ENCODE results near the gene JAZF1.
"Not testable (repeated sequence)": the region's sequence is repeated elsewhere in the genome, so short reads cannot be mapped to it uniquely, and the experiment has no call there.

Gene JAZF1

DNA sequence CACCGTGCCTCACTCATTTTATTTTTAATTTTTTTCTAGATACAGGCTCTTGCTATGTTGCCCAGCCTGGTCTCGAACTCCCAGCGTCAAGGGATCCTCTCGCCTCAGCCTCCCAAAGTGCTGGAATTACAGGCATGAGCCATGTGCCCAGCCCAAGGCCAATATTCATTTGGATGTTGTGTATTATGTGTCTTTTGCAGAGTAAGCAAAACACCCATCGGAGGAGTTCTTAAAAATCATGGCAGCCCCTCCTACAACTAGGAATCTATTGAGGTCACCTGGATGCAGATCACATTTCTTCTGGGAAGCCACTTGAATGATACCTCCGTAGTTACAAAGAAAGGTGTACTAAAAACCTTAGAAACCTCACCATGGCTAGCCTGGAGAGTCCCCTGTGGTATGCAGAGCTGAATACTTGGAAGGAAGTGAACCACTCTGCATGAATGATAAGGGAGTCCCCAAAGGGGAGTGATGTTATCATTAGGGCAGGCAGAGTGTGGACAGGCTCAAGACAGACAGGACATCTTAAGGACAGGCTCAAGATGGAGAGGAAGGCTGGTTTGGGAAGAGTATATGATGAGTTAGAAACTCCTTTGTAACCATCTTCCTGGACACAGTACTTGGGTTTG lies 254.9 kb downstream of the JAZF1 start:
- H3K27ac ChIP-seq (ENCODE audit: low read depth, low read length, poor library complexity, severe bottlenecking), result peak overlapping the region; percentile 95
- no peak overlapping the region for H3K4me3 ChIP-seq (ENCODE audit: low read depth, low read length, poor library complexity, severe bottlenecking)
- H4K20me1 ChIP-seq (ENCODE audit: insufficient read depth, low read length), result no peaks in the 10 kb centered on the region
- H3K79me2 ChIP-seq (ENCODE audit: insufficient read depth, low read length), result no peaks in the 10 kb centered on the region
- no peaks in the 10 kb centered on the region for H3K9me2 ChIP-seq (ENCODE audit: low read depth, low read length)
- H3K4me2 ChIP-seq (ENCODE audit: low read length), result no peak overlapping the region
- H3K4me1 ChIP-seq (ENCODE audit: insufficient read depth, low read length, severe bottlenecking), result peaks cover 55% of the 10 kb centered on the region
- H3K9ac ChIP-seq (ENCODE audit: low read length), result no peak overlapping the region
- H3K9me3 ChIP-seq (ENCODE audit: low read length), result no peaks in the 10 kb centered on the region
- H3K36me3 ChIP-seq (ENCODE audit: insufficient read depth, low read length), result no peaks in the 10 kb centered on the region
- H2AFZ ChIP-seq (ENCODE audit: low read length), result no peak overlapping the region
- no peaks in the 10 kb centered on the region for H3F3A ChIP-seq (ENCODE audit: insufficient read depth, low read length)
- H3K27me3 ChIP-seq (ENCODE audit: insufficient read depth, low read length), result no peaks in the 10 kb centered on the region
- TF ChIP-seq EZH2 (IDR thresholded peaks at IDR 0.05; ENCODE audit: borderline replicate concordance, low read length), result no peak
- TF ChIP-seq, protein P1, sequence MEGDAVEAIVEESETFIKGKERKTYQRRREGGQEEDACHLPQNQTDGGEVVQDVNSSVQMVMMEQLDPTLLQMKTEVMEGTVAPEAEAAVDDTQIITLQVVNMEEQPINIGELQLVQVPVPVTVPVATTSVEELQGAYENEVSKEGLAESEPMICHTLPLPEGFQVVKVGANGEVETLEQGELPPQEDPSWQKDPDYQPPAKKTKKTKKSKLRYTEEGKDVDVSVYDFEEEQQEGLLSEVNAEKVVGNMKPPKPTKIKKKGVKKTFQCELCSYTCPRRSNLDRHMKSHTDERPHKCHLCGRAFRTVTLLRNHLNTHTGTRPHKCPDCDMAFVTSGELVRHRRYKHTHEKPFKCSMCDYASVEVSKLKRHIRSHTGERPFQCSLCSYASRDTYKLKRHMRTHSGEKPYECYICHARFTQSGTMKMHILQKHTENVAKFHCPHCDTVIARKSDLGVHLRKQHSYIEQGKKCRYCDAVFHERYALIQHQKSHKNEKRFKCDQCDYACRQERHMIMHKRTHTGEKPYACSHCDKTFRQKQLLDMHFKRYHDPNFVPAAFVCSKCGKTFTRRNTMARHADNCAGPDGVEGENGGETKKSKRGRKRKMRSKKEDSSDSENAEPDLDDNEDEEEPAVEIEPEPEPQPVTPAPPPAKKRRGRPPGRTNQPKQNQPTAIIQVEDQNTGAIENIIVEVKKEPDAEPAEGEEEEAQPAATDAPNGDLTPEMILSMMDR (IDR thresholded peaks at IDR 0.05; ENCODE audit: low read length), result no peak

DNA sequence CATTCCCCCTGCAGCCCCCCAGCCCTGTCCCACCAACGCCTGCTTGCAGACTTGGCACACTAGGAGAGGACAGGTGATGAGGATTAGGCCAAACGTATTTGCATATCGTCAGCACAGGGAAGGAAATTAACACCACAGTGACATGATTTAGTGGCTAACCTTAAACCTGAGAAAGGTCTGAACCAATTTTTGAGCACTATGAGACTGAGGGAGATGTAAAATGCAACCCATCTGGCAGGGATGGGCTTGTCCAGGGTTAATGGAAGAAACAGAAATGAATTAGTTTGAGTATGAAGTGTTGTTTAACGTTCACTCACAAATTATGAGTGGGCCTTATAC lies 257.0 kb downstream of the JAZF1 start:
- Histone ChIP-seq H3K79me2 (ENCODE audit: insufficient read depth, low read length) (no peaks in the 10 kb centered on the region), H3K27ac (ENCODE audit: low read depth, low read length, poor library complexity, severe bottlenecking) (peak overlapping the region; percentile 95), H3K4me1 (ENCODE audit: insufficient read depth, low read length, severe bottlenecking) (peaks cover 75% of the 10 kb centered on the region), H3K4me2 (ENCODE audit: low read length) (peak overlapping the region; percentile 70), H3K36me3 (ENCODE audit: insufficient read depth, low read length) (no peaks in the 10 kb centered on the region), H3K9me3 (ENCODE audit: low read length) (no peaks in the 10 kb centered on the region), H4K20me1 (ENCODE audit: insufficient read depth, low read length) (no peaks in the 10 kb centered on the region), H3K4me3 (ENCODE audit: low read depth, low read length, poor library complexity, severe bottlenecking) (peak overlapping the region; percentile 38), H3K9ac (ENCODE audit: low read length) (peak overlapping the region; percentile 44; the same call in 1 of the 2 replicates), H2AFZ (ENCODE audit: low read length) (no peak overlapping the region), H3K9me2 (ENCODE audit: low read depth, low read length) (no peaks in the 10 kb centered on the region), H3F3A (ENCODE audit: insufficient read depth, low read length) (no peaks in the 10 kb centered on the region), H3K27me3 (ENCODE audit: insufficient read depth, low read length) (no peaks in the 10 kb centered on the region)
- TF ChIP-seq, protein P1 (IDR thresholded peaks at IDR 0.05; ENCODE audit: low read length), result no peak
- TF ChIP-seq EZH2 (IDR thresholded peaks at IDR 0.05; ENCODE audit: borderline replicate concordance, low read length), result no peak

DNA sequence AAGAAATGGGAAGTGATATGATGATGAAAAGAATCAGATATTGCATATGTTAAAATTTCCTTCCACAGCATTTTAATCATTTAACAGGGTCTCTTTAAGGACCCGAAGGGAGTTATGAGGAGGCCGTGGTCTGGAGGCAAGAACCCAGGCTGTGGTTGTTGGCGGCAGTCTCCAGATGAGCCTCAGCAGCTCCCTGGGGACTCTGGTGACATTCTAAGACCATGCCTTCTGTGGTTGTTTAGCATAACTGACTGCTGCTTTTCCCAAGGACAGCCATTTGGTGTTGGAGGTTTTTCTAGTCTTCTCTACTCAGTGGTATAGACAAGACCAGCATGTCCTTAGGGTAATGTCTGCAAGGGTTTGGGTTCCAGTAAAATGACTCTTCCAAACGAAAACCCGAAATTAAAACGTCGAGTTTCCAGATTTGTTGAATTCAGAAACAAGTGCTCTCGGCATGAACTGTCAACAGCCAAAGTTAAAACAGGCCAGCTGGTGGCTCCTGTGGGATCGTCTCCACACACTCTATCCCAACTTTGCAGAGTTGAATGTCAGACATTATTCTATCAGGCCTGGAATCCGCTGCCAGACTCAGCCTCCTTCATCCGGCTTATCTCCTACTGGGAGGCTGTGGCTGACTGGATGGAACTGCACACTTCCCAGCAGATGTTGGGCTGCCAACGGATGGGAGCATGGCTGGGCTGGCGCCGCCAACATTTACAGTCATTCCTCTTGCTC lies 257.5 kb downstream of the JAZF1 start:
- H3K4me1 ChIP-seq (ENCODE audit: insufficient read depth, low read length, severe bottlenecking), result peaks cover 80% of the 10 kb centered on the region
- H3K36me3 ChIP-seq (ENCODE audit: insufficient read depth, low read length), result no peaks in the 10 kb centered on the region
- peak overlapping the region; percentile 70 for H3K4me2 ChIP-seq (ENCODE audit: low read length)
- no peaks in the 10 kb centered on the region for H4K20me1 ChIP-seq (ENCODE audit: insufficient read depth, low read length)
- H3K27me3 ChIP-seq (ENCODE audit: insufficient read depth, low read length), result no peaks in the 10 kb centered on the region
- no peak for TF ChIP-seq EZH2 (IDR thresholded peaks at IDR 0.05; ENCODE audit: borderline replicate concordance, low read length)
- TF ChIP-seq, protein P1 (IDR thresholded peaks at IDR 0.05; ENCODE audit: low read length), result no peak
- H3K9me3 ChIP-seq (ENCODE audit: low read length), result no peaks in the 10 kb centered on the region
- H3K27ac ChIP-seq (ENCODE audit: low read depth, low read length, poor library complexity, severe bottlenecking), result peak overlapping the region; percentile 95
- peak overlapping the region; percentile 53; the same call in 1 of the 2 replicates for H3K9ac ChIP-seq (ENCODE audit: low read length)
- no peaks in the 10 kb centered on the region for H3K9me2 ChIP-seq (ENCODE audit: low read depth, low read length)
- H3K79me2 ChIP-seq (ENCODE audit: insufficient read depth, low read length), result no peaks in the 10 kb centered on the region
- H2AFZ ChIP-seq (ENCODE audit: low read length), result no peak overlapping the region
- H3F3A ChIP-seq (ENCODE audit: insufficient read depth, low read length), result no peaks in the 10 kb centered on the region
- peak overlapping the region; percentile 38 for H3K4me3 ChIP-seq (ENCODE audit: low read depth, low read length, poor library complexity, severe bottlenecking)

DNA sequence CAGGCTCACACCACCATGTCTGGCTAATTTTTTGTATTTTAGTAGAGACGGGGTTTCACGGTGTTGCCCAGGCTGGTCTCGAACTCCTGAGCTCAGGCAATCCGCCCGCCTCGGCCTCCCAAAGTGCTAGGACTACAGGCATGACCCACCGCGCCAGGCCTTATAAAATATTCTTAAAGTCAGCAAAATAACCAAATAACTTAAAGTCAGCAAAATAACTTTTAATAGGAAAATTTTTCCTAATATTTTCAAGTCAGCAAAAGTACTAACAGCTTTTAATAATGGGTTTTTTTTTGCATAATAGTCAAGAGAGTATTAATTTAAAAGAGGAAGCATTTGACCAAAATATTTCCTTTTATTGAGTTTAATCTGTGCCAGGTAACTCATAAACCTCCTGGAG lies 258.2 kb downstream of the JAZF1 start:
- peak overlapping the region; percentile 95 for H3K27ac ChIP-seq (ENCODE audit: low read depth, low read length, poor library complexity, severe bottlenecking)
- not testable (repeated sequence) for H3K79me2 ChIP-seq (ENCODE audit: insufficient read depth, low read length); H3K9me3 ChIP-seq (ENCODE audit: low read length); H4K20me1 ChIP-seq (ENCODE audit: insufficient read depth, low read length); H2AFZ ChIP-seq (ENCODE audit: low read length); H3F3A ChIP-seq (ENCODE audit: insufficient read depth, low read length); H3K36me3 ChIP-seq (ENCODE audit: insufficient read depth, low read length); H3K27me3 ChIP-seq (ENCODE audit: insufficient read depth, low read length); H3K9me2 ChIP-seq (ENCODE audit: low read depth, low read length)
- peak overlapping the region; percentile 11 for H3K4me3 ChIP-seq (ENCODE audit: low read depth, low read length, poor library complexity, severe bottlenecking)
- peak overlapping the region; percentile 70 for H3K4me2 ChIP-seq (ENCODE audit: low read length)
- H3K4me1 ChIP-seq (ENCODE audit: insufficient read depth, low read length, severe bottlenecking), result peaks cover 87% of the 10 kb centered on the region
- H3K9ac ChIP-seq (ENCODE audit: low read length), result peak overlapping the region; percentile 53; the same call in 1 of the 2 replicates

Data from OCI-LY1 (cell line).